ENCODE measurements around the gene KAZALD1. TPM values are rescaled to one million over a fixed set of nuclear protein-coding genes. Genes with fewer than 3 reads are reported as not detected.

The KAZALD1 gene
- total and polyA plus RNA-seq, 4 donors, result 12.4 to 20.7 (median 15.3) TPM

DNA sequence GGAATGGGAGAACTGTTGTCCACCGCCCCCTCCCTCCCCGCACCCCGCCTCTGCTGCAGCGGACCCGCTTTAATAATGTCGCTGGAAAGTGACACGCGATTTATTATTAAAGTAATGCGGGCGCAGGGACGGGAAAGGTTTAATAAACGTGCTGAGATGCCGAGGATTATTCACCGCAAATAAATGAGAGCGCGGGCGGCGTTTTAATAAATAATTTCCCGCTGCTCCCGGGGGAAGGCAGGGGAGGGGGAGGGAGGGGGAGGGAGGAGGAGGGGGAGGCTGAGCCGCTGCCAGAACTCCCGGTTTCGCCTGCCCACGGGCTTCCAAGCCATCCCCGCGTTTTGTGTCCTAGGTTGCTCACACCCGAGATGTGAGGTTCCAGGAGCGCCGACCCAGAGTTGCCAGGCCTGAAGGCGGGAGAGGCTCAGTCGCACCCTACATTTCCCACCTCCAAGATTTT is 5.1 kb downstream of the KAZALD1 start:
- H3K27ac ChIP-seq (ENCODE audit: low read depth in 1 of 2, low read length in 2 of 2), result peak overlapping the region in 1 of 2 donors; percentile 76

DNA sequence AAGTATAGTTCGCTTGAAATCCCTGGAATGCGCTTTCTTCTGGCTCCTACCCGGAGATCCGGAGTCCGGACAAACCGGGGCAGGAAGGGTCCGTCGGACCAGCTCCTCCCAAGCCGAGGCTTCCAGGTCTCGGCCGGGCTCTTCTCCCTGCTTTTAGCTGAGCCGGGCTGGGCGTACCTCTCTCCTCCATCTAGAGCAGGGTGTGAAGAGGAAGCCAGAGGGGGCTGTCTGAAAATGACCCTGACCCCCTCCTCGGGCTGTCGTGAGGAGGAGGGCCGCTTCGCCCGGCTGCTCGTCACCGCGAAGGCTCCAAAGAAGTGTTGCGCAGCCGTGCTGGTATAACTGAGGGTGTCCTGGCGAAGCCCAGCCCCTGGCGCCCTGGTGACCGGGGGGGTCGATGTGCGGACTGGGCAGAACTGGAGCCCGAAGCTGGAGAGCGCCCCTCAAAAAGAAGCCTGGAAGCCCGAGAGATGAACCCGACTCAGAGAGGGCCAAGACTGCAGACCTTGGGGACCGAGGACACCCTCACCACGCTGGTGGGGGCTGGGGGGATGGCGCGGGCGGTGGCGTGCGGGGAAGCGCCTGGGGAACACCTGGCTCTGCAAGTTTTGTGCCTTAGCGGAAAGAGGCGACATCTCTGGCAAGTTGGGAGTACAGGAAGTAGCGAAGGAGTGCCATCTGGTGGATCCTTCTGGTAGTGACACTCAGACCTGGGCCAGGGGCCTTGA is 5.7 kb downstream of the KAZALD1 start:
- no peaks in the 10 kb centered on the region for H3K36me3 ChIP-seq (ENCODE audit: control insufficient read depth in 1 of 2, insufficient read depth in 2 of 2, low read length in 1 of 2)
- no peaks in the 10 kb centered on the region for H3K9me3 ChIP-seq (ENCODE audit: control insufficient read depth, low read length)
- DNase-seq (peak; percentile 76 to 85), ATAC-seq (ENCODE audit: low FRiP score) (peak; percentile 81)
- peak overlapping the region in 1 of 2 donors; percentile 9 for H3K27ac ChIP-seq (ENCODE audit: low read depth in 1 of 2, low read length in 2 of 2)
- no peaks in the 10 kb centered on the region for H3K4me1 ChIP-seq (ENCODE audit: control insufficient read depth in 1 of 2, insufficient read depth in 2 of 2, low read length in 2 of 2)
- peak overlapping the region; percentile 12 to 66 for H3K4me3 ChIP-seq (ENCODE audit: low read length in 2 of 2)
- 0 to 1% methylated on average over 43 of the region's 43 CpGs for WGBS, 2 donors
- intact Hi-C loops (cut with DNase I), result loop anchor here (1.0 to 5.0 kb wide), 4 partner anchors 9 to 70 kb away; partner anchors contain the start of genes LZTS2 (in 1 of the 2), PDZD7 (in 1 of the 2) and SFXN3 (in 1 of the 2)
- no peaks in the 10 kb centered on the region for H3K27me3 ChIP-seq (ENCODE audit: control insufficient read depth in 1 of 2, insufficient read depth in 2 of 2, low read length in 1 of 2)

More for the DNA sequence above, 5.1 kb downstream of the KAZALD1 start:
- Histone ChIP-seq H3K27me3 (ENCODE audit: control insufficient read depth in 1 of 2, insufficient read depth in 2 of 2, low read length in 1 of 2) (no peaks in the 10 kb centered on the region), H3K9me3 (ENCODE audit: control insufficient read depth, low read length) (no peaks in the 10 kb centered on the region), H3K36me3 (ENCODE audit: control insufficient read depth in 1 of 2, insufficient read depth in 2 of 2, low read length in 1 of 2) (no peaks in the 10 kb centered on the region), H3K4me1 (ENCODE audit: control insufficient read depth in 1 of 2, insufficient read depth in 2 of 2, low read length in 2 of 2) (no peaks in the 10 kb centered on the region), H3K4me3 (ENCODE audit: low read length in 2 of 2) (peak overlapping the region; percentile 38 to 66)
- peak in 1 of 2 donors; percentile 77 for DNase-seq
- WGBS, 2 donors, result 1% methylated on average over 31 of the region's 31 CpGs
- intact Hi-C loops (cut with DNase I), result loop anchor here (2.0 to 5.0 kb wide), 3 partner anchors 26 to 70 kb away; partner anchors contain the start of genes LZTS2 (in 1 of the 2), PDZD7 (in 1 of the 2) and SFXN3 (in 1 of the 2)
- peak; percentile 27 for ATAC-seq (ENCODE audit: low FRiP score)

DNA sequence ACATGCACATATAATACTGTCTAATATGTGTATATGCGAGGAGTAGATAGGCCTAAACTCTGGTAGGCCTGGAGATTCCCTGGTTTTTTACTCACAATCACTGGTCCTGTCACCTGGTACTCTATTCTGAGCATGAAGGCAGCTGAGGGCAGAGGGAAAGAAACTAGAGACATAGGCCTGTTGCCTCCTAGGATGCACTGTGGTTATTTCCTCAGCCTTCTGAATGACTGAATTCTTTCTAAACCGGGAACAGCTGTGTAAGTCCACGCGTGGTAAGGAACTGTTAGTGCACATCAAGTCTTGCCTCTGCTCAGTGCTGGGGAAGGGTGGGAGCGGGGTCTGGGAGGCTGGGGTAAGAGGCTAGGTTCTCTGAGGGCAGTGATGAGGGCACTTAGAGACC is 7.7 kb downstream of the KAZALD1 start:
- Histone ChIP-seq H3K4me1 (ENCODE audit: control insufficient read depth in 1 of 2, insufficient read depth in 2 of 2, low read length in 2 of 2) (no peaks in the 10 kb centered on the region), H3K36me3 (ENCODE audit: control insufficient read depth in 1 of 2, insufficient read depth in 2 of 2, low read length in 1 of 2) (no peaks in the 10 kb centered on the region), H3K4me3 (ENCODE audit: low read length in 2 of 2) (no peak overlapping the region), H3K27ac (ENCODE audit: low read depth in 1 of 2, low read length in 2 of 2) (no peak overlapping the region), H3K9me3 (ENCODE audit: control insufficient read depth, low read length) (no peaks in the 10 kb centered on the region), H3K27me3 (ENCODE audit: control insufficient read depth in 1 of 2, insufficient read depth in 2 of 2, low read length in 1 of 2) (no peaks in the 10 kb centered on the region)
- DNase-seq (no peak), ATAC-seq (ENCODE audit: low FRiP score) (no peak)
- intact Hi-C loops (cut with DNase I), result loop anchor here in 1 of 2 donors (5.0 kb wide), 2 partner anchors 37 to 72 kb away; partner anchors contain the start of genes LZTS2, PDZD7 and SFXN3
- WGBS, 2 donors, result 82% methylated on average over 5 of the region's 5 CpGs

DNA sequence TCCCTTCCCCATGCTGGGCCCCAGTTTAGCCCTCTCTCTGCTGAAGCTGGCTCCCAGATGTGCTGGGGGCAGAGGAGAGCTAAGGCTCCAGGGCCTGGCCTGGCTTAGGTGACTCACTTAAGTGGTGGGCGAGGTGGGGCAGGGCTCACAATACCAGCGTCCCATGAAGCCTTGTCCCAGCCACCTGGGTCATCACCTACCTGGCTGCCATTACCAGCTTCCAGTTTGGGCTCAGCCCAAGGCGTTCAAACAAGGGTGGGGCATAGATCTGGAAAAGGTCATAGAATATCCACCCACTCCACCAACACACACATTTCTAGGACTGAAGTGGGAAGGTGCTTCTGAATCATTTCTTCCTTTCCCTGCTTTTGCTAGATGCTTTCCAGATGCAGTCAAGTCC is 8.3 kb downstream of the KAZALD1 start:
- H3K4me3 ChIP-seq (ENCODE audit: low read length in 2 of 2), result no peak overlapping the region
- H3K36me3 ChIP-seq (ENCODE audit: control insufficient read depth in 1 of 2, insufficient read depth in 2 of 2, low read length in 1 of 2), result no peaks in the 10 kb centered on the region
- DNase-seq (no peak), ATAC-seq (ENCODE audit: low FRiP score) (no peak)
- intact Hi-C loops (cut with DNase I), result no loop called here
- no peak overlapping the region for H3K27ac ChIP-seq (ENCODE audit: low read depth in 1 of 2, low read length in 2 of 2)
- H3K9me3 ChIP-seq (ENCODE audit: control insufficient read depth, low read length), result no peaks in the 10 kb centered on the region
- 74 to 78% methylated on average over 3 of the region's 3 CpGs for WGBS, 2 donors
- no peaks in the 10 kb centered on the region for H3K27me3 ChIP-seq (ENCODE audit: control insufficient read depth in 1 of 2, insufficient read depth in 2 of 2, low read length in 1 of 2)
- no peaks in the 10 kb centered on the region for H3K4me1 ChIP-seq (ENCODE audit: control insufficient read depth in 1 of 2, insufficient read depth in 2 of 2, low read length in 2 of 2)

DNA sequence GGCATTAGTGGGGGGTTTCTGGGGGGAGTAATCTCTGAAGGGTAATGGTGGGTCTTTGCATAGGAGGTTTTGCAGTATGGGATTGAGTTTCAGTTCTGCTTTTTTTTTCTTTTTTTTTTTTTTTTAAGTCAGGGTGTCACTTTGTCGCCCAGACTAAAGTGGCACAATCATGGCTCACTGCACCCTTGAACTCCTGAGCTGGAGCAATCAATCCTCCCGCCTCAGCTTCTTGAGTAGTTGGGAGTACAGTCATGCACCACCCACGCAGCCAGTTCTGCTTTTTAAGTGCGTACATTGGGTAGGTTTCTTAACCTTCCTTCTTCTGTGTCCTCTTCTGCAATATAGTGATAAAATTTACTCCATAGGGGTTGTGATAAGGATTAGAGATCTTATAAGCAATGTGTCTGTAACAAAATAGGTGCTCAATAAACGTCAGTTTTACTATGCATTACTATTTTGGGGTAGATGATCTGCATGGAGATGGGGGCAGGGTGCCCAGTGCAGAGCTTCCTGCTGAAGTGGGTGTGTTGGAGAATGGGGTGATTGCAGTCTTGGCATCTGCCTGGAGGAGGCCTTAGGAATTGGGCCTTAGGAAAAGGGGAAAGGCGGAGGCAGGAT is 9.6 kb downstream of the KAZALD1 start:
- peak in 1 of 2 donors; percentile 79 for DNase-seq
- no peaks in the 10 kb centered on the region for H3K9me3 ChIP-seq (ENCODE audit: control insufficient read depth, low read length)
- intact Hi-C loops (cut with DNase I), result no loop called here
- no peaks in the 10 kb centered on the region for H3K4me1 ChIP-seq (ENCODE audit: control insufficient read depth in 1 of 2, insufficient read depth in 2 of 2, low read length in 2 of 2)
- no peaks in the 10 kb centered on the region for H3K27me3 ChIP-seq (ENCODE audit: control insufficient read depth in 1 of 2, insufficient read depth in 2 of 2, low read length in 1 of 2)
- no peaks in the 10 kb centered on the region for H3K36me3 ChIP-seq (ENCODE audit: control insufficient read depth in 1 of 2, insufficient read depth in 2 of 2, low read length in 1 of 2)
- no peak overlapping the region for H3K27ac ChIP-seq (ENCODE audit: low read depth in 1 of 2, low read length in 2 of 2)
- WGBS, 2 donors, result 76 to 78% methylated on average over 6 of the region's 6 CpGs
- ATAC-seq (ENCODE audit: low FRiP score), result no peak
- no peak overlapping the region for H3K4me3 ChIP-seq (ENCODE audit: low read length in 2 of 2)

DNA sequence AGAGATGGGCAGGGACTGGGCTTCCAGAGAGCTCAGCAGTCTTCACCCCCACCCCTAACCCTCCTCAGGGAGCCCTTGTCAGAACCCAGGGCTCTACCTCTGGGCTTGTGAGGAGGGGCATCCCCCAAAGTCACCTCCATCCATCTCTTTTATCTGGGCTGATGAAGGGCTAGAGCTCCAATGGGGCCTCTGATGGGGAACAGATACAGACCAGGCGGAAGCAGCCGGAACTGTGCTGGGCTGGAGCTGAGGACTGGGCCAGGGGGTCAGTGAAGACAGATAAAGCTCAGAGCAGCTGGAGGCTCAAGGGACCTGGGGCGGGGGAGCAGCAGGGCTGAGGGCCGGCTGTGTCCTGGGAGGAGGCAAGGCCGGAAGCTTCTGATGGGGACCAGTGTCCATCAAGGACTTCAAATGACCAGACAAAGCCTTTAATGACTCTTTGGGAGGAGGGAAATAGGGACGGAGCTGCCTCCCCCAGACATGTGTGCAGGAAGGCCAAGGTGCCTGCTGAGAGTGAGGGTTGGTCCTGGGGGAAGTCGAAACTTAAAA is 10.2 kb downstream of the KAZALD1 start:
- Histone ChIP-seq H3K4me1 (ENCODE audit: control insufficient read depth in 1 of 2, insufficient read depth in 2 of 2, low read length in 2 of 2) (no peaks in the 10 kb centered on the region), H3K36me3 (ENCODE audit: control insufficient read depth in 1 of 2, insufficient read depth in 2 of 2, low read length in 1 of 2) (no peaks in the 10 kb centered on the region), H3K9me3 (ENCODE audit: control insufficient read depth, low read length) (no peaks in the 10 kb centered on the region), H3K27ac (ENCODE audit: low read depth in 1 of 2, low read length in 2 of 2) (no peak overlapping the region), H3K4me3 (ENCODE audit: low read length in 2 of 2) (no peak overlapping the region), H3K27me3 (ENCODE audit: control insufficient read depth in 1 of 2, insufficient read depth in 2 of 2, low read length in 1 of 2) (no peaks in the 10 kb centered on the region)
- intact Hi-C loops (cut with DNase I), result no loop called here
- DNase-seq (no peak), ATAC-seq (ENCODE audit: low FRiP score) (no peak)
- 60 to 62% methylated on average over 7 of the region's 7 CpGs for WGBS, 2 donors

DNA sequence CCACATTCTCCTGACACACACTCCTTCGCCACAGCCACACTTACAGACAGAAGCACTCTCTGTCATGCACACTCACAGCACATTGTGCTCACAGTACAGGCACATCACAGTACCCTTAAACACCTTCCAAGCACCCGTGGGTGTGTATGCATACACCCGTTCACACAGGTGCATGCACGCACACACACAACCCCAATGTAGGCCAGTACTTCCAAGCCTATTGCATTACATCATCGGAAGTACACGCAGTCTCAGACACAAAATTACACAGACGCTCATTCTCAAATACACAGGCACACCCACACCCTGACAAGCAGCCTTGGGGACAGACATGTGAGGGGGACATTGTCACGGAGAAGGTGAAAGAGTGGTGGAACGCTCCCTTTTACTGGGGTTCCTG is 11.1 kb downstream of the KAZALD1 start:
- Histone ChIP-seq H3K27me3 (ENCODE audit: control insufficient read depth in 1 of 2, insufficient read depth in 2 of 2, low read length in 1 of 2) (no peaks in the 10 kb centered on the region), H3K4me3 (ENCODE audit: low read length in 2 of 2) (no peak overlapping the region), H3K9me3 (ENCODE audit: control insufficient read depth, low read length) (no peaks in the 10 kb centered on the region), H3K4me1 (ENCODE audit: control insufficient read depth in 1 of 2, insufficient read depth in 2 of 2, low read length in 2 of 2) (no peaks in the 10 kb centered on the region), H3K36me3 (ENCODE audit: control insufficient read depth in 1 of 2, insufficient read depth in 2 of 2, low read length in 1 of 2) (no peaks in the 10 kb centered on the region), H3K27ac (ENCODE audit: low read depth in 1 of 2, low read length in 2 of 2) (no peak overlapping the region)
- WGBS, 2 donors, result 55% methylated on average over 9 of the region's 9 CpGs
- intact Hi-C loops (cut with DNase I), result no loop called here
- no peak for DNase-seq
- no peak for ATAC-seq (ENCODE audit: low FRiP score)

DNA sequence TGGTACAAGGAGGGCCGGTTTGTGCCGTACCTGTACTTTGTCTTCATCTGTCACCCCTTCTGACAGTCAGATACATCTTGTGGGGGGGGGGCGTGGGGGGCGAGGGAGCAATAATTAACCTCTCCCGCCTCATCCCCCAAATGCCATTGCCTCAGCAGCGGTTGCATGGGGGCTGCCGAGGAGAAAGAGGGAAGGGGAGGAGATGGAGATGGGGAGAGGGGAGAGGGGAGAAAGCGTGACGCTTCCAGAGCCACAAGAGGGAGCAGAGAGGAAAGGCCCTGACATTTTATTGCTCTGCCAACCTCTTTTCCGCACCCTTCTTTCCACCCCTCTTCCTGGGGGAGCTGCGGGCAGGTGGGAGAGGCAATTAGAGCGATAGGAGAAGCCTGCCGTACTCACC is 11.8 kb downstream of the KAZALD1 start:
- 4% methylated on average over 10 to 13 of the region's 13 CpGs for WGBS, 2 donors
- intact Hi-C loops (cut with DNase I), result no loop called here
- H3K27me3 ChIP-seq (ENCODE audit: control insufficient read depth in 1 of 2, insufficient read depth in 2 of 2, low read length in 1 of 2), result no peaks in the 10 kb centered on the region
- H3K4me3 ChIP-seq (ENCODE audit: low read length in 2 of 2), result no peak overlapping the region
- H3K36me3 ChIP-seq (ENCODE audit: control insufficient read depth in 1 of 2, insufficient read depth in 2 of 2, low read length in 1 of 2), result no peaks in the 10 kb centered on the region
- ATAC-seq (ENCODE audit: low FRiP score) (no peak), DNase-seq (no peak)
- no peaks in the 10 kb centered on the region for H3K9me3 ChIP-seq (ENCODE audit: control insufficient read depth, low read length)
- H3K27ac ChIP-seq (ENCODE audit: low read depth in 1 of 2, low read length in 2 of 2), result no peak overlapping the region
- H3K4me1 ChIP-seq (ENCODE audit: control insufficient read depth in 1 of 2, insufficient read depth in 2 of 2, low read length in 2 of 2), result no peaks in the 10 kb centered on the region

All from aorta (tissue), 5 donors.